ENCODE measurements around the gene TRIM10.
"Not testable (repeated sequence)": the region's sequence is repeated elsewhere in the genome, so short reads cannot be mapped to it uniquely, and the experiment has no call there.

TRIM10 gene

GRCh38 chr6:30152910-30153610 is 8.0 kb downstream of the TRIM10 start:
- DNase-seq (ENCODE audit: low spot score) = no peak

DNA sequence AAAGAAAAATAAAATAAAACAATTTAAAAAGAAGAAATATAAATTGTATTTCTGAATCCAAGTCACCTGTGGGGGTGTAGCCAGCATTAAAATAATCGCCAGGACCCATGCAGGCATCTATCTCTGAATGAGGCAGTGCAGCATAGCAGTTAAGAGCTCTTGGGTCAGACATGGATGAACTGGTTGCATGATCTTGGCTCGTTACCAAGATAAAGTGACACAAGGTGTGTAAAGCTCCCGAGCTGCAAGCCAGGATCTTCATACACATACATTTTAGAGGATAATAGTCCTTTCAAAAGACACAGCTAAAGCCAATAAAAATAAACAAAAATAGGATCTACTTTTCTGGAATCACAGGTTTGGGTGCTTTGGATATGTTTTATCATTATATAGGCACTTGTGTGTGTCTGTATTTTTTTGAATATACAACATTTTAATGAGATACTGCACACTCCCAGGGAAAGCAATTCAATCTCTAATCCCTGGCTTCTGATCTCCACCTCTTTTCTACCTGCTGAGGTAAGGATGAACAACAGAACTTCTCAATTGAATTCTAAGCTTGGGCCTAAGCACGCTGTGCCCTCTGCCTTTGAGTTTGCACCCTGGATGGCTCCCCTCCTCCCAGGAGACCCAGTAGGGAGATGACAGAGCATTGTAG is 8.9 kb downstream of the TRIM10 start:
- no peak for DNase-seq (ENCODE audit: low spot score)

DNA sequence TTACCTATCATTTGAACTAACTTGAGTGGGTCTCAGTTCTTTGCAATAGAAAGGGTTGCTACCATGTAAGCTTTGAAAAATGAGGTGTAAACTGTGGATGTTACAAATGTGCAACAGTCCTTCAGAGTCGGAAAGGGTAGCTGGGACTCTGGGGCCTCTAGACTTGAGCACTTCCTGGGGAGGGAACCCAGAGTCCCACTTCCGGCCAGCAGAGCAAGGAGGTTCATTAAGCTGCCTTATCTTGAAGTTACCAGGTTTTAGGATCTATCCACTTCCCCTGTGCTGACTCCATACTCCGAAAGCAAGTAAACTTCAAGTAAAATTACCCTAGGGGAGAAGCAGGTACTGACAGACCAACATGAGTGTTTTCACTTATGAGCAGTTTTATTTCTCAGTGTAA is 9.4 kb downstream of the TRIM10 start:
- no peak for DNase-seq (ENCODE audit: low spot score)

GRCh38 chr6:30150671-30151395 is 10.2 kb downstream of the TRIM10 start:
- DNase-seq (ENCODE audit: low spot score) = no peak

- DNase-seq (ENCODE audit: low spot score) = no peak
Measured at GRCh38 chr6:30149858-30150550, 11.0 kb downstream of the TRIM10 start.

- peak; percentile 13 for DNase-seq (ENCODE audit: low spot score)
Measured at GRCh38 chr6:30149234-30149633, 11.8 kb downstream of the TRIM10 start.

DNA sequence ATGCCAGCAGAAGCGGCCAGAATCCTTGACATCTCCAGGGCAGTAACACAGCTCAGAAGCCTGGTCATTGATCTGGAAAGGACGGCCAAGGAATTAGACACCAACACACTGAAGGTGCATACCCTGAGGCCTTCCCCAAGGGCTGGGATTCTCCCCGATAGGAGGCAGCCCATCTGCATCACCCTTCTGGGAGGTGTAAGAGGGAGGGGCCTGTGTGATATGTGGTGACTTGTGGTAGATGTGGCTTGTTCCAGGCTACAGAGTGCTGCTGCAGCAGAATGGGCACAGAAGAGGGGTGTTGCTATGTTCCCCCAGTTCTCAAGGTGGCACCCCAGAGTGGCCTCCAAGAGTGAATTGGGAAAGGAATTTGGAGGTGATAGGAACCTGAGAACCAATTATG is 13.9 kb downstream of the TRIM10 start:
- no peak for DNase-seq (ENCODE audit: low spot score)

- DNase-seq (ENCODE audit: low spot score) = no peak
Measured at GRCh38 chr6:30145818-30146217, 15.2 kb downstream of the TRIM10 start.

- DNase-seq (ENCODE audit: low spot score) = no peak
Measured at GRCh38 chr6:30144811-30145210, 16.2 kb downstream of the TRIM10 start.

- no peak for DNase-seq (ENCODE audit: low spot score)
Measured at GRCh38 chr6:30143780-30144179, 17.2 kb downstream of the TRIM10 start.

DNA sequence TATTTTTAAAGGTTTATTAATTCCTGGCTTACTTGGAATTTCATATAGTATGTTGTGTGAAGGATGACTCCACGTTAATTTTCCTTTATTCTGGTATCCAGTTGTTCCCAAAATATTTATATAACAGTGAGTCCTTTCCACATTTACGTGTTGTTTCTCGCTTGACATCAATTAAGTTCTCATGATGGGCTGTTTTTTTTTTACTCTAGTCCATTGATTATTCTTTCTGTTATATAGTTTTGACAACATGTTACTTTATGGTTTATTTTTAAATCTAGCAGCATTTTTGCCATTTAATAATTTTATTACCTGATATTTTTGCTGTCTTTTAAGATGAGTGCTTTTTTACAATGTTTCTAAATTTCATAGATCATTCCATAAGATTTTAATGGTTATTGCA is 18.3 kb downstream of the TRIM10 start:
- DNase-seq (ENCODE audit: low spot score) = no peak

GRCh38 chr6:30140240-30140639 is 20.8 kb downstream of the TRIM10 start:
- not testable (repeated sequence) for DNase-seq (ENCODE audit: low spot score)

DNA sequence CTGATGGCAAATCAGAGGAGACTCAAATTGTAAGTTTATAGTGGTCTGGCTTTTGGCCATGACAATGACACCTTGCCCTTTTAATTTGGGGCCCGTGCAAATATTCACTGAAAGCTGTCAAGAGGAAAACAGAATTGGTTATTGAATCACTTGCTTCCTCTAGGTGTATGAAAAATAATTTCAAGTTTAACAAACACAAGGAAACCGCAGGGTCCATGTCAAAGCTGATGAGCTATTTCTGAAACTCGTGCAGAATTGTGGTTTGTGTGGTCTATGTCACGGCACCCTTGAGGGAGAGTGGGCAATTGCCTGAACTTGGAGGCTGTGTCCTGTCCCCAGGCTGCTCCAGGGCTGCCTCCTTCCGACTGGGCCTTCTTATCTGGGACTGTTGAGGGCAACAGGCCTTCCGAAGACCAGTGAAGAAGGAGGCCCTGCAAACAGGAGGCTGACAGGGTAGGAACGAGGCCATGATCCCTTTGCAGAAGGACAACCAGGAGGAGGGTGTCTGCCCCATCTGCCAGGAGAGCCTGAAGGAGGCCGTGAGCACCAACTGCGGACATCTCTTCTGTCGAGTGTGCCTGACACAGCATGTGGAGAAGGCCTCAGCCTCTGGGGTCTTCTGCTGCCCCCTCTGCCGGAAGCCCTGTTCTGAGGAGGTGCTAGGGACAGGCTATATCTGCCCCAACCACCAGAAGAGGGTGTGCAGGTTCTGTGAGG is 24.3 kb downstream of the TRIM10 start:
- no peak for DNase-seq (ENCODE audit: low spot score)

DNA sequence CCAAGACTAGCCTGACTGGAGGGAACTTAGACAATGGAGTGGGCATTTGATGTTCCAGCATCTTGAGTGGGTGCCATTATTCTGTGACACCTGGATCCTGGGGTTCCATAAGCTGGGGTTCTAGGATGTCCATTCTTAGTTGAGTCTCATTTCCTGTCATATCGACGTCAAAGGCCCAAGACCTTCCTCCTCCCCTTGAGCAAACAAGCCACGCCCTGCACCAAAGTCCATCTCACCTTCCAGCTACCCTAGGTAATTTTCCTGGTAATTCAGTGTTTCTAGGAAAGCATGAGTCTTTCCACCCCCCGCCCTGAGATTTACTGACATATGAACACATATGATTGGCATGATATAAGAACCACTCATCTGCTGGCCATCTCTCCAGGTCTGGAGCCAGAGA is 25.3 kb downstream of the TRIM10 start, which contains the start of gene TRIM40:
TRIM40 (plus strand) TSS at position 384 of the 400 bp plus-strand sequence. CDS start 897 bp downstream, outside the sequence.
- DNase-seq (ENCODE audit: low spot score) = no peak

DNA sequence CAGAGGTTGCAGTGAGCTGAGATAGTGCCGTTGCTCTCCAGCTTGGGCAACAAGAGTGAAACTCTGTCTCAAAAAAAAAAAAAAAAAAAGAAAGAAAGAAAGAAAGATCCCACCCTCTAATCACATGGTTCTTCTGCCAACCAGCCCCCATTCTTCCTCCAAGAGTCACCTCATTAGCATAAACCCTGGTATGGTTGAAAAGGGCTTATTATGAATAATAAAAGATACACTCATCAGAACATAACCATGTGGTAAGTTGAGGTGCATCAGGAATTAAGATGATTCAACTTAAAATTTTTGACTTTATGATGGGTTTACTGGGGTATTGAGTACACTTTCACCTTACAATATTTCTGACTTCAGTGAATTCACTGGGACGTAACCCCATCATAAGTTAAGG is 25.9 kb downstream of the TRIM10 start:
- no peak for DNase-seq (ENCODE audit: low spot score)

DNA sequence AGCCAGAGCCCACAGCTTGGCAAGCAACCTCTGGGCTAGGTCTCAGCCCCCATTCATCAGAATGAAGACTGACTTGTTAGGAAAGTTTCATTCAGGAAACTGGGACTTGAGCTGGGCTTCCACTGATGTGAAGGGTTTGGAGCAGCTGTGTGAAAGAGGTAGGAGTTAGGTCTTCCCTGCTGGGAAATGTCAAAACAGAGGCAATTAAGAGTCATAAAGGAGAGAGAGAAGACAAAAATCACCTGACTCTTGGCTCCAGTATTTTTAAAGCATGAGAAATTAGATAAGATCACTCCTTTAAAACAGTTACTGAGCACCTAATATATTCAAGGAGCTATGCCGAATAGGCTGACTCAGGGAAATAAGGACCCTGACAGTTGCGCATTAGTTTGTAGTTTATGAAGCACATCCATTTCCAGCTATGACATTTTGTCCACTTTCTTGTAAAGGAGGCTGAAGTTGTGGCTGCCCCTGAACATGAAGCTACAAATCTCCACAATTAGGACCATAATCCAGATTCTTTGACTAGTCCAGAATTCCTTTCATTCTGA is 29.0 kb downstream of the TRIM10 start:
- no peak for DNase-seq (ENCODE audit: low spot score)

GRCh38 chr6:30130887-30131862 is 29.8 kb downstream of the TRIM10 start:
- peak; percentile 88 for DNase-seq (ENCODE audit: low spot score)

DNA sequence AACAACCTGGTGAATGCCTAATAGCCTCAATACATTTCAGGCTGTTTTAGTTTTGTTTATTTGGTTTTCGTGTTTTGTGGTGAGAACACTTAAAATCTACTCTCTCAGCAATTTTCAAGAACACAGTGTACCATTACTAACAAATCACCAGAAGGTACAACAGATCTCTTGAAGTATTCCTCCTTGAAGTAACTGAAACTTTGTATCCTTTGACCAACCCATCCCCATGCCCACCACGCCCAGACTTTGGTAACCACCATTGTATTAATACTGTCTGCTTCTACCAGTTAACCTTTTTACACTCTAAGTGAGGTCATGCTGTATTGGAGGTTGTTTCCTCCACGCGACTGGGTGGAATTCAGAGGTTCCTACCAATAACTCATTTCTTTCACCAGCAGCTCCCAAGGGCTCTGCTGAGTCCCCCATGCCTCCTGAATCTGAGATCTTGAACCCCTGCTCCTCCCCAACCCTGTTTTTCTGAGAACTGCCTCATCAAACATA is 30.8 kb downstream of the TRIM10 start:
- DNase-seq (ENCODE audit: low spot score) = no peak

- DNase-seq (ENCODE audit: low spot score) = no peak
Measured at GRCh38 chr6:30129265-30130178, 31.5 kb downstream of the TRIM10 start.
